Right ventricle myocardium superior (tissue), 1 donor: Measurements from ENCODE around the gene NDP. TPM values are rescaled to one million over a fixed set of nuclear protein-coding genes. Genes with fewer than 3 reads are reported as not detected.
"Not testable (repeated sequence)": the region's sequence is repeated elsewhere in the genome, so short reads cannot be mapped to it uniquely, and the experiment has no call there.

Source experiments
- ATAC-seq: fragments of 200-7000 bp; cut with Tn5 transposase; one replicate; pipeline ENCODE4 v1.9.1; 2020; ENCODE audit warnings: mild to moderate bottlenecking; ENCODE audit not compliant: poor library complexity
- DNase-seq: peaks from one replicate; pipeline ENCODE4 v3.0.0-alpha.2; 2020
- intact Hi-C: fragments of 100-400 bp; cut with DNase I; formaldehyde crosslinking; loops from one replicate; pipeline ENCODE4 v1.11.2; 2022
- total RNA-seq: library from RNA; stranded (reverse); fragmentation: NEBNext Ultra II Directional; extraction: Animal tissue kit (Norgen Biotek cat#: 25700); gene quantifications from one replicate; pipeline ENCODE4 v1.2.1, GENCODE V29; 2021
- donor health status: DM: no; HTN: yes; CAD: no; lungs with severe emphysema.

NDP gene
- total RNA-seq, 1 donor from 2014 or later: not detected

DNA sequence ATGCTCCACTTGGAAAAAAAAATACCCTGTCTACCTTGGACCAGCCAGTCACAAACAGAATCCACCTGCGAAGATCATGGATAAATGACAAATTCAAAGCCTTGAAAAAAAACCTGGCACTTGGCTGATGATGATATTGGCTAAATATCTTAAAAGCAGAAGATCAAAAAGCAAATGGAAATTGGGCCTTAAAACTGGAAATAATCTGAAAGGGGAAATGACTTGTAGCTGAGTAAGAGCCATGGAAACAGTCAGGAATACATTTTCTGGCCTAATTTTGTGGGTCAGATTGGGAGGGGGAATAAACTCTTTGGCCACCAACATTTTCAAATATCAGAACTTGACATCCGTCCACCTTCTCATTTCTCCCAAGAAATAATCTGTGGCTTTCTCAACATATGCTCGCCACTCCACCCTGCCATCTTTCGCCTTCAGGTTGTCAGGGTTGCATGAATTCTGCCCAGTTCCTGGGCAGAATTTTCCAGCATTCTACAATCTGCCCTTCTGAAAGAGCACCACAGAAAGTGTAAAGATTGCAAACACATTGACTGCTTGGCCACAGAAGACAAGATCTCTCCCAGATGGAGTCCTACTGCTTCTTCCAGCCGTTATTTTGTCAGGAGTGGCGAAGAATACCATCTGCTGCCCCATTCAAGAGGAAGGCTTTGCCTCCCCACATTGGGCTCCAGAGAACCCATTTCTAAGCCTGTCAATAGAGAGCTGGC, 1.7 kb upstream of the NDP start:
- ATAC-seq (no peak), DNase-seq (no peak)
- intact Hi-C loops: no loop called here

DNA sequence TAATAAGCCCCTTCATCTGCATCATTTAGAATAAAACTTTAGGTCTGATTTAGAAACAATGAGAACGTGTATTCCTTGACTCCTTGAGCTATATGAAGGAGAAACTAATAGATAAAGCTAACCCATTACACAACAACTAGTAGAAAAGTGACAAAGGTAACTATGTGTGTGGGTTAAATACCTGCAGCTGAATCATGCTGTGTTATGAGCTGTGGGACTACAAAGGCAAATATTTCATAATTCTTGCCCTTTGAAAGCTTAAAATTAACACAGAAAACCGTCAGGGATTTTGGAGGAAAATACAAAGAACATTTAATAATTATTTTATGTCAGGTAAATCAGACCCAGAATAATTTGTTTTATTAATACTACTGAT, 898 bp upstream of the NDP start:
- ATAC-seq: no peak
- DNase-seq: no peak
- intact Hi-C loops: no loop called here

DNA sequence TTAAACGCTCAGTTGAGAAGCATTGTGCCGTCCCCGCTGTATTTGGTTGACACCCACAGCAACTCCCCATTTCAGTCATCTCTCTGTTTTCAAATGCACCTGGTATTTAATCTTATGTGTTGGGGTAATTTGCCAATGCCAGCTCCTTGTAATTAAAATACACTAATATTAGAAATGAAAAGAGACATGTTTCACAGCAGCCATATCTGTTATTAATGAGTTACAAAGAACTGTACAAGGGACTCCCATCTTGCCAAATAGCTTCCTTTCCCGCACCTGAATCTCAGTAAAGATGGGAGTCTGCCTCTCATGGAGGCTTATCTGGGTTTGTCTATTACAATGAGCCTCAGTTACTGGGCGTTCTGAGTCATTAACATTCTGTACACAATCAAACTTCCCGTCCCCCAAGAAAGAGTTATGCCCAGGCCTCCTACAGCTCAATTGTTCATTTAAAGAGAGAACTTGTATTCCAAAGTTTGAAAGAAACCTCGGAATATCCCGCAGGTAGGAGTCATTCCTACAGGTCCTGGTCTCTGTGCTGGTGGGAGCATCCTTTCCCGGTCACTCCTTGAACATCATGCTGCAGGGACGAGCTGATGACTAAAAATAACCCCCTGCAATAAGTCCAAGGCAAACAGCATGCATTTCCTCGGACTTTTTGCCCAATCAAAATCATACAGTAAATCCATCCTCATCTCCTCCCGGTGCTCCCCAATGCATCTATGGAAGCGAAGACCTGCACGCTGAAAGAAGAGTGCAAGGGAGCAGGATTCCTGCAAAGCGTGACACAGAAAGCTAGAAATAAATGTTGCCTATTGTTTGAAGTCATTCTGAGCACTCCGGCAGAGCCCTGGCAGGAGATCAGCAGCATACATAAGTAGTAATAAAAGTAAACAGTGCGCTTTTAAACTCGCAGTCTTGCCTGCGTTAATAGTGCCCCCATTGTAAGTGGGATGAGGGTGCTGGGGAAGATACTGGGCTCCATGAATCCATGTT, 926 bp downstream of the NDP start:
- intact Hi-C loops: no loop called here
- DNase-seq (no peak), ATAC-seq (no peak)

DNA sequence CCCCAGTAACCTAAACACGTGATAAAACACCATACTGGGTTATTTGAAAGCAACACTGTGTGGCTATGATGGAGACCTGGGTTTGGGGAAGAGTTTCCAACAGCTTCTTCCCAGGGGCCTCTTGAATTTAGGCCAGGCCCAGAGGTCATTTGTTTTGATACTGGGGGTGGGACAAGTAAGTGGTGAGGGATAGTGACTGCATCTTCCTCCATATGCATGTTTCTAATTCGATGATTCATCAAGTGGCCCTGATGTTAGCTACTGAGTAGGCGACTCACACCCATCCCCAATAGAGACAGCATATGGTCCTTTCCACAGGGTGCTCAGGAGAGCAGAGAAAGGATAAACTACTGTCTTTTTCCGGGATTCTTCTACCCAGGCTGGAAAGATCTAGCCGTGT, 2.7 kb downstream of the NDP start:
- no peak for ATAC-seq
- intact Hi-C loops: no loop called here
- DNase-seq: no peak

DNA sequence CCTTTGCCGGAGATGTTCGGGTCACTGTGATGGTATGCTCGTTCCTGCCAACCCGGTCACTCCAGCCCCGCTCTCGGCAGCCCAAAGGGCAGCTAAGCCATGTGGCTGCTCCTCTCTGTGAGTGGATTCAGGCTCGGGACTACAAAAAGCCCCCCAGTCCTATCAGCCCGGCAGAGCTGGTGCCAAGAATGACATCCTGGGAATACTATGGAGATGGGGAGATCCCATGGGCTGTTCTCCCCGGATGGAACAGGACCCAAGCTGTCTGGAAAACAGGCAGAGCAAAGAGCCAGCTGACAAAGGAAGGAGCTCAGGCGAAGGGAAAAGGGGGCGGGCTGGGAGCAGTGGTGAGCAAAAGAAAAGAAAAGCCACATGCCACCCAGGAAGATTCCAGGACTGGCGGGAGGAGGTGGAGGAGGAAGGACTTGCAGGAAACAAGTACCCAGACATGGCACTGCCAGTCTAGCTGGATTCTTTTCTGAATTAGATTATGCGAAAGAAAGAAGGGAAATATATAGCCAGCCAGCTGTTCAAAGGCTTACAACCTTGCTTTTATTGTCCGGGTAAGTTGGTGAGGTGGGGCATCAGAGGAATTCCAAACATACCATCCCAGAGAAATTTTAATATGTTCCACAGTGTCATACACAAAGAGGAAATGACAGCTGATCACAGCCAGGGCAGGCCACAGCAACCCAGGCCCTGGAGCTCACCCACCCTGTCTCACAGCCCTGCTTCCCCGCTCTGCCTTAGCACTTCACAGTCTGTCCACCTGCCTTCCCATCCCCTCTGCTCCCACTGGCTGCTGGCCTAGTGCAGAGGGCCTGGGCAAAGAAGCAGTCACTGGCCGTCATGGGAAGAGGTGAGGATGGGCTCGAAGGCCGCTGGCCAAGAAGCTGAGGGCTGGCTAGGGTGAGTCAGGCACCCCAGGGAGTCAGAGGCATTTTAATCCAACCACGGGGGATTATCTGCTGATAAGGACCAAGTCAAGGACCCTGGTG, 3.4 kb downstream of the NDP start:
- DNase-seq (no peak), ATAC-seq (no peak)
- intact Hi-C loops: loop anchor here (10.0 kb wide), 1 partner anchor 55 kb away; no protein-coding TSS in a partner anchor

DNA sequence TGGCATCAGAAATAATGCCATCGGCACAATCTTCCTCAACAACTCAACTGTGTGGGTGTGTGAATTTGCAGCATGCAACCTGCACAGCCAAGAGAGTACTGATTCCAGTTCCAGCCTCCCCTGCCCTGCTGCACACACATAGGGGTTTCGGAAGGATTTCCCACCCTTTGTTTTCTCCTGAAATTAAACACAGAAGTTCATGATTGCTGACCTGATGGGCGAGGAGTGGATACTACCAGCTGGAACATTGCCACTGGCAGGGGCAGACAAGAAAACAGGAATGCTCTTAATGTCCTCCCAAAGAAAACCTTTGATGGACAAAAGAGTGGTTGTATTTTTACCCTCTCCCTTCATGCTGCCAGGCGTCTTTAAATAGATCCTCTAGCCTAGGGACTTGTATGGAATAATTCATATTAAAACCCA, 4.8 kb downstream of the NDP start:
- no peak for ATAC-seq
- no peak for DNase-seq
- intact Hi-C loops: loop anchor here (10.0 kb wide), 1 partner anchor 56 kb away; no protein-coding TSS in a partner anchor

DNA sequence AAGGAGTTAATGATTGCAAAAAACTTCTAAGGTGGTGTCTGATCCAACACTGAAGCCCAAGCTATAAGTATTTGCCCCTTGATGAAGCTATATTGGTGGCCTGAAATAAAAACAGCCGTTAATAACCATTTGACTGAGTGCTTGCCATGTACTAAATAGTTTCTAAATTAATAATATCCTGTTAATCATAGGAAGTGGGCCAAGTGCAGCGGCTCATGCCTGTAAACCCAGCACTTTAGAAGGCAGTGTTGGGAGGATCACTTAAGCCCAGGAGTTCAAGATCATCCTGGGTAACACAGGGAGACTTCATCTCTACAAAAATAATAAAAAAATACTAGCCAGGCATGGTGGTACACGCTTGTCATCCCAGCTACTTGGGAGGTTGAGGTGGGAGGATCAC, 8.3 kb downstream of the NDP start:
- intact Hi-C loops: loop anchor here (5.0 to 10.0 kb wide), 2 partner anchors 60 to 397 kb away; no protein-coding TSS in a partner anchor
- no peak for ATAC-seq
- no peak for DNase-seq

DNA sequence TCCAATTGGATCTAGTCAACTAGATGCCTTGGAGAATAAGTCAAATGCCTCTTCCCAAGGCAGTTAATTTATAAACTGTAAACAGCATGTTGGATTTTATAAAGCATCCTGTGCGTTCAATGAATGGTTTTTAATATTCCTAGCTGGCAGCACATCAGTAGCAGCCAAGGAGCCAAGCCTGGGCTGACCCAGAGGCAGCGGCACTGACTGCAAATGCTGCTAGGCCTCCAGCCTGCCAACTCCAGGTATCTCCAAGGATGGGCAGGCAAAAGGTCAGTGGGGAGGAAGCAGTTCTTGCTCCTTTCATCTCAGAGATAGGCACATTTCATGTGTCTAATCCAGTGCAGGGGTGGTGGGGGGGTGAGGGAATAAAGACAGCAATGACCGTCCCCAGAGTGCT, 9.5 kb downstream of the NDP start:
- DNase-seq: no peak
- intact Hi-C loops: loop anchor here (5.0 to 10.0 kb wide), 2 partner anchors 61 to 399 kb away; no protein-coding TSS in a partner anchor

DNA sequence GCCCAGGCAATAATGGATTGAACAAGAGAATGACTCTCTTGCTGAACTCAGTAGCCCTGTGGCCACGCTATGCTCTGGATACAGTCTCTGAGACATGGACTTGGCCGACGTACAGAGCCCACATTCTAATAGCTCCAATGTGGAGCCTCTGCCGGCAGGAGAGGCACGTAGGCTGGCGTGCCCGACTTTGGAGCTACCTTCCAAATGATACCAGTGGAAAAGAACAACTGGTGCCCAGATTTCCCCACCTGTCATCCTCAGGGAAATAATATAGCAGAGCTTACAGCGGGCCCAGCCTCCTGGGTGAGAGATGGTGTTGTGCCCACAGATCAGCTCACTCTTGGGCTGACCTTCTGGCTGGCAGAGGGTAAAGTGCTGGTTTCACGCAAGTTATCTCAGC, 10.6 kb downstream of the NDP start:
- intact Hi-C loops: loop anchor here (5.0 to 10.0 kb wide), 2 partner anchors 62 to 400 kb away; no protein-coding TSS in a partner anchor
- ATAC-seq: no peak
- DNase-seq: no peak

More for the DNA sequence above, 9.5 kb downstream of the NDP start:
- no peak for ATAC-seq

DNA sequence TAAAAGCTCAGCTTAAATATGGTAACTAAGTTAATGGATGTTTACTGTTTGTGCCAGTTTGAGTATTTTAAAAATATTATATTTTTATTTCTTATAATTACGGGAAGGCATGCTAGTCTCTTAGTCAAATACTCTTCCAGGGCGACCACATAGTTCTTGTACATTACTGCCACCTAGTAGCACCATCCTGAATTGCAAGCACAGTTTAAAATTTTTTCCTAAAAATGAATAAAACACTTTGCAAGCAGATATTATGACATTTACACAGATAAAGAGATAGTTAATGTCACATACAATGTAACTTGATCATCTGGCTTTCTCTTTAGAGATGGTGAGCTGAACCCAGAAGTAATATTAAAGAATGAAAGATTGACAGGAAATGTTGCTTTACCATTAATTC, 11.5 kb downstream of the NDP start:
- intact Hi-C loops: loop anchor here (5.0 to 10.0 kb wide), 2 partner anchors 63 to 401 kb away; no protein-coding TSS in a partner anchor
- ATAC-seq (no peak), DNase-seq (no peak)

DNA sequence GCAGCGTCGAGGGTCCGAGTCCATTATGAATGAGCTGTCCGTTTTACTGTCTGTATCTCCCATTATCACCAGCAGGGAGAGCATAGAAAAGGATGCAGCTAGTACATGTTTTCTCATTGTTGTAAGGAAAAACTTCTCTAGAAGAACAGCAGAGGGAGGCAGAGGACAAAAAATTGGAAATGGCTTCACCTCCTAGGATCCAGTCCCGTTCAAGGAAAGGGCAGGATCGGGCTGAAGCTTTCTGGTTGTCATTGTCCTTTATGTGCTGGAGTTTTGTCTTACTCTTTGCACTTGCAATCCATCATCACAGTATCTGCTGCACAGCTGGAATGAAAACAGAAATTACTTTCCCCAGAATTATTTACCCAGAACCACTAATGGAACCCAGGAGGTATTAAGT, 14.7 kb downstream of the NDP start:
- ATAC-seq (peak; percentile 77), DNase-seq (no peak)
- intact Hi-C loops: no loop called here

DNA sequence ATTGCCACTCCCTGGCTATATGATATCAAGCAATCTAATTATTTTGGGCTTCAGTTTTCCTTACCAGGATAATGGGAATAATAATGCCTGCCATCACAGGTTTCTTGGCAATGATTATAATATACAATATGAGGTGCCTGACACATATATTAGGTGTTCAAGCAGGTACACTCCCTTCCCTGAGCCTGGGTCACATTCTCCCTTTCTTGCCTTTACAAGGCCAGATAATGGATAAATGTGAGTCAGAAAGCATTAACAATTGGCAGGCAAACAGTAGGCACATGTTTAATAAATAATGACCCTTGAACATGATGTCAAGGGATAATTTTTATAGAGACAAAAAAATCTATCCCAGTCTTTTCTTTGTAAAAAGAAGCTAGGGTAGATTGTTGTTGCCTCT, 17.2 kb downstream of the NDP start:
- DNase-seq: no peak
- intact Hi-C loops: no loop called here
- no peak for ATAC-seq

DNA sequence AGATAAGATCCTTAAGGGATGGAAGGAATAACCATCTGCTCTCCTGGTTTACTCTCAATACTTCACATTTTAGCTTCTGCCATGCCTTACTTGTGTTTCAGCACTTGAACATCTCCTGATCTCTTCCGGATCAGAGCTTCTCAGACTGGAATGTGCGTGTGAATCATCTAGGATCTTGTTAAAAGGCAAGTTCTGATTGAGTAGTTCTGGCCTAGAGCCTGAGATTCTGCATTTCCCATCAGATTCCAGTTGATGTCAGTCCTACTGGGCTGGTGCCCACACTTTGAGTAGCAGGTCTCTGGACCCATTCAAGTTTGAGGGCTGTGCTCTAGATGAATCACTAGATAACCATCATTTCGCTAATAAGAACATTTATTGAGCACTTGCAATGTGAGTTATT, 20.0 kb downstream of the NDP start:
- ATAC-seq: no peak
- intact Hi-C loops: no loop called here

DNA sequence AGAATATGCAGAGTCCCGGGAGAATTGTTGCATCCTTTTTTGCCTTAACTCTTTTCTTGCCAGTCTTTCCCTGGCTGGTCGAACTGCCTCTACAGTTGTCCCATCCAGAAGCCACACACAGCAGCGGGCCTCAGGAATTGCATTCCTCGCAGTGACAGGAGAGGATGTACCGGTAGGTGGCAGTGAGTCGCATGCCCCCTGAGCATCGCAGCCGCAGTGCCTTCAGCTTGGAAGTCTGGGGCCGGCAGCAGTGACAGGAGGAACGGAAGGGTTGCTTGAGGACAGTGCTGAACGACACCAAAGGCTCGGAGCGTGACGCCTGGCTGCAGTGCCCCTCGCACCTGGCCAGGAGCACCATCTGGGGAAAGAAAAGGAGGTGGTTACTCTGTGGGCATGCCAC, 23.5 kb downstream of the NDP start:
- DNase-seq (peak; percentile 41), ATAC-seq (peak; percentile 65)
- intact Hi-C loops: no loop called here

More for the DNA sequence above, 20.0 kb downstream of the NDP start:
- DNase-seq: no peak

DNA sequence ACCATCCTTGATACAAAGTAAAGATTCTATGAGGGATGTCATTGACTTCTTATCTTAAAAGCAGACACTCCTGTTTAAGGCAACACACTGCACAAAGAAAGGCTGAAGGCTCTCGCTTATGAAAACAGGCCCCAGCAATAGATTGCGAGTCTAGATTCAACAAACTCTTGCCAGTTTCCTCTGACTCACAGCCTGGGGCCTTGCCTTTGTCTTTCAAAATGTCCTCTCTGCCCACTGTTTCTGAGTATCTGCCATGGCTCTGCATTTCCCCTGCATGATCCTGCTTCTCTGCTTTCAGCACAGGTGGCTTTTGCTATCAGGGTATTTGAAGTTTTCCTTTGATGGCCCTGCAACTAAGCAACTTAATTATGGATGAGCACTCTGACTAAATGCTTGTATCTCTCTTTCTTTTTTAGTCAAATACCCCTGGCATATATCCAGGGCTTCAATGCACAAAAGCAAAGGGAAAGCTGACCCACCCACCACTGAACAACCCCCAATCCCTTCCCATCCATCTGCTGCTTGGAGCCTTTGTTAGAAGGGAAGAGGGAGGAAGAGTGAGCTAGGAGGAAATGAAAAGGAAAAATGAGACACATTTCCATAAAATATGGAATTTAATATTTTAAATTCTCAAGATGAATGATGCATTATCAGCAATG, 32.2 kb downstream of the NDP start:
- intact Hi-C loops: no loop called here

DNA sequence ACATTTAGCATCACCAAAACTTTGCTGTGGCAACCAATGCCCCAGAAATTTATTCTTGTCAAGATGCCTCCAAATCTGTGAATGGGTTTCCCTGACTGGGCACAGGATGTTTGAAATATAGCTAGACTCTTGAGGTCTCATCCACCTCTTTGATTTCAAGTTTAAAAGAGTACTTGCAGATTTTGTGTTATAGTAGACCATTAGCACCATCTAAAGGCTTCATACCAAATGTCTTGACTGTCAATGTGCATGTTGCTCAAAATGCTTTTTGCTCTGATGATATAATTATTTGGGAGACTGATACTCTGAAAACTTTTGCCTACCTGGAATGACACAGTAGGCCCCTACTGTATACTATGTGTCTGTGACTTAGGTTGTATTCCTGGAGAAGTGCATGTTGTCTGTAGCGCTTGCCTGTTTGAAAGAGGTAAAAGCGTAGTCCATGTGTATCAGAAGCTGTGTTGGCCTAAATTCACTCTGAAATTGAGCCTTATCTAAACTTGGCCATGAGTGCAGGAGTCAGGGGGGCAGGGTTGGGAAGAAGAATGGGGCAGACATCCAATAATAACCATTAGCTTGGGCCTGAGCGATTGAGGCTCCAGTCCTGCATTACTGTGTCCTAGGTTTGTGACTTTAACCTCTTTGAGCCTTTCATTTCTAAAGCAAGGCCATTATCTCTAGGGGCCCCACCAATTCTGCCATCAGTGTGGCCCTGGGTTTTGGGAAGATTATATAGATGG, 33.8 kb downstream of the NDP start:
- peak; percentile 60 for ATAC-seq
- no peak for DNase-seq
- intact Hi-C loops: loop anchor here (5.0 to 10.0 kb wide), 2 partner anchors 107 to 375 kb away; no protein-coding TSS in a partner anchor

More for the DNA sequence above, 32.2 kb downstream of the NDP start:
- no peak for DNase-seq
- ATAC-seq: no peak

DNA sequence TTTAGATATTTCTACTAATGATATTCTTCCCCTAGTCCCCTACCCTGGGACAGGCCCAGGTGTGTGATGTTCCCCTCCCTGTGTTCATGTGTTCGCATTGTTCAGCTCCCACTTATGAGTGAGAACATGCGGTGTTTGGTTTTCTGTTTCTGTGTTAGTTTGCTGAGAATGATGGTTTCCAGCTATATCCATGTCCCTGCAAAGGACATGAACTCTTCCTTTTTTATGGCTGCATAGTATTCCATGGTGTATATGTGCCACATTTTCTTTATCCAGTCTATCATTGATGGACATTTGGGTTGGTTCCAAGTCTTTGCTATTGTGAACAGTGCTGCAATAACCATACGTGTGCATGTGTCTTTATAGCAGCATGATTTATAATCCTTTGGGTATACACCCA, 51.2 kb downstream of the NDP start:
- ATAC-seq, DNase-seq, intact Hi-C loops: not testable (repeated sequence)
